K562 (cell line): Measurements from ENCODE around the gene SIRPD. TPM values are rescaled to one million over a fixed set of nuclear protein-coding genes. Genes with fewer than 3 reads are reported as not detected.

Source experiments
- ASH1L ChIP-seq: fragments of 450-650 bp; IDR thresholded peaks from 2 replicates; pipeline ENCODE4 v1.6.1; 2018; ENCODE audit warnings: borderline replicate concordance, mild to moderate bottlenecking, low read depth; ENCODE audit not compliant: partially characterized antibody
- BRCA1 ChIP-seq, 2 experiments: fragments of 450-650 bp in 1 of 2; sonication (generic) in 1 of 2; formaldehyde crosslinking in 1 of 2; IDR thresholded peaks; 2 replicates each; pipeline versions ENCODE4 v1.5.0 to v1.6.1; 2017 to 2020; ENCODE audit warnings: mild to moderate bottlenecking in 1 of 2, missing genetic modification reagents in 1 of 2
- CBFB ChIP-seq: sonication (generic); formaldehyde crosslinking; IDR thresholded peaks from 2 replicates; pipeline ENCODE4 v1.4.0; 2020; ENCODE audit warnings: mild to moderate bottlenecking, missing genetic modification reagents
- ELF1 ChIP-seq: fragments of 200-800 bp; sonication (Bioruptor generic); IDR thresholded peaks from 2 replicates; pipeline ENCODE4 v1.6.1; 2016; ENCODE audit warnings: missing genetic modification characterization, missing compliant biosample characterization
- EP400 ChIP-seq: fragments of 450-650 bp; IDR thresholded peaks from 2 replicates; pipeline ENCODE4 v1.6.1; 2017; ENCODE audit warnings: antibody characterized with exemption, mild to moderate bottlenecking, moderate library complexity
- GABPA ChIP-seq: fragments of 200-800 bp; sonication (Bioruptor generic); conservative IDR thresholded peaks from 2 replicates; pipeline ENCODE4 v1.6.1; 2016; ENCODE audit warnings: low read depth, missing genetic modification characterization, missing compliant biosample characterization
- GATAD2A ChIP-seq: fragments of 450-650 bp; IDR thresholded peaks from 2 replicates; pipeline ENCODE4 v1.6.1; 2017
- KAT2B ChIP-seq: IDR thresholded peaks from one replicate; pipeline ENCODE4 v1.6.1; 2012; ENCODE audit warnings: low read depth, mild to moderate bottlenecking, control low read depth, inconsistent platforms, low read length, moderate library complexity
- MTA1 ChIP-seq: fragments of 450-650 bp; IDR thresholded peaks from 2 replicates; pipeline ENCODE4 v1.6.1; 2017; ENCODE audit warnings: borderline replicate concordance
- NCOA1 ChIP-seq: fragments of 450-650 bp; IDR thresholded peaks from 2 replicates; pipeline ENCODE4 v1.6.1; 2016; ENCODE audit warnings: low read depth
- PCBP2 ChIP-seq: fragments of 200-400 bp; formaldehyde crosslinking; IDR thresholded peaks from 2 replicates; pipeline ENCODE4 v1.6.1; 2018; ENCODE audit warnings: low read length, low read depth, mild to moderate bottlenecking, moderate library complexity; ENCODE audit not compliant: poor library complexity, severe bottlenecking
- PTTG1 ChIP-seq: fragments of 450-650 bp; IDR thresholded peaks from 2 replicates; pipeline ENCODE4 v1.6.1; 2016; ENCODE audit warnings: low read depth, mild to moderate bottlenecking, missing genetic modification characterization, missing compliant biosample characterization
- SRSF7 ChIP-seq: fragments of 200-400 bp; formaldehyde crosslinking; optimal IDR thresholded peaks from 2 replicates; pipeline ENCODE3; 2017; ENCODE audit warnings: mild to moderate bottlenecking, low read depth, low read length
- TCF7L2 ChIP-seq: fragments of 150-350 bp; IDR thresholded peaks from 2 replicates; pipeline ENCODE4 v1.6.1; 2016; ENCODE audit warnings: low read depth, mild to moderate bottlenecking, low read length, moderate library complexity
- YY1 ChIP-seq, 3 experiments: IDR thresholded peaks; 2 replicates each; pipeline ENCODE4 v1.6.1; 2011; ENCODE audit warnings: low read length in 2 of 3, mild to moderate bottlenecking in 2 of 3, moderate library complexity in 2 of 3, borderline replicate concordance in 1 of 3, control low read depth in 1 of 3, low read depth in 1 of 3; ENCODE audit not compliant: insufficient read depth in 3 of 3, insufficient replicate concordance in 2 of 3, control insufficient read depth in 1 of 3, insufficient read length in 1 of 3; ENCODE audit errors: extremely low read depth in 1 of 3
- ZBTB40 ChIP-seq, 2 experiments: fragments of 450-650 bp in 1 of 2; sonication (generic) in 1 of 2; formaldehyde crosslinking in 1 of 2; IDR thresholded peaks; 2 replicates each; pipeline versions ENCODE4 v1.7.1 to v1.9.0; 2016 to 2022; ENCODE audit warnings: inconsistent platforms in 1 of 2, mild to moderate bottlenecking in 1 of 2, missing genetic modification reagents in 1 of 2
- polyA plus RNA-seq, 8 experiments: library from polyadenylated mRNA; depleted of rRNA in 4 of 8; stranded (reverse) in 5 of 8; unstranded in 3 of 8; fragments of >200 nt; fragmentation: Nextera tagmentation in 2 of 8; fragmentation: Illumina TruSeq in 1 of 8; extraction: Ambion mirVana in 2 of 8; extraction: Trizol in 1 of 8; gene quantifications; 2 replicates each; pipeline versions ENCODE4 v1.2.1 to v1.2.3, GENCODE V29; 2011 to 2014; ENCODE audit warnings: inconsistent platforms in 1 of 8, missing spikeins in 1 of 8
- total RNA-seq, 7 experiments: library from RNA; depleted of rRNA in 6 of 7; stranded (reverse); fragments of >200 nt in 6 of 7; fragmentation: Illumina TruSeq in 2 of 7; extraction: Trizol in 2 of 7; gene quantifications; 2 replicates each; pipeline versions ENCODE4 v1.2.1 to v1.2.3, GENCODE V29; 2011 to 2021; ENCODE audit warnings: low replicate concordance in 1 of 7

The SIRPD gene
- total and polyA plus RNA-seq, 9 of the 15 experiments (the other 6 are each of a cell fraction or from before 2014, with no cell fraction given) = not detected

DNA sequence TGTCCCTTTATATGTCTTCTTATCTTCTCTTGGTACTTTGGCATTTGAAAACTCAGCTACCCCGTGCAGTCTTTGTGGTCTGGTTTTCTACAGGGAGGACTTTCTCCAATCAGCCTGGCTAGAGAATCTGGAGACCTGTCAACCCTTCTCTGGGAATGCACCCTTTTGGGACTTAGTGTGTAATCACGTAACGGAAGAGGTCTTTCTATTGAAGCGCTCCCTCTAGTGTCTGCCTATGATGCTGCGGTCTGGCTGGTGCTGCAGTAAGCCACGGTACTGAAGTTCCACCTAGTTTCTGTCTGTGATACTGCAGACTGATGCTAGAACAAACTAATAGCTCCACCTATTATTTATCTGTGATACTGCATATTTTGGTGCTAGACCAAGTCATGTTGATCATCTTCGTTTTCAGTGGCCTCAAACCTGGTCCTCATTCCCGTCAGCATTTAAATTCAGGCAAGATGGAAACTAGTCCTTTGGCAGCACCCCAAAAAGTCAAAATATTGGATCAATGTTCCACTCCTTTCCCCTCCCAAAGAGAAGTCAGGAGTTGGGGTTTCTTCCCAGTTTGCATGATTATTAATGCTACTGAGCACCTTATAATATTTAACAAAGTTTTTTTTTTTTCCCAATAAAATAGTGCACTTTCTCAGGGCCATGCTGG, 53.8 kb downstream of the SIRPD start (continued):
- TF ChIP-seq ASH1L (no peak), ZBTB40 (IDR thresholded peaks at IDR 0.05) (no peak), ZBTB40 (CRISPR knock-in tag; IDR thresholded peaks at IDR 0.05) (no peak), YY1 (IDR thresholded peaks at IDR 0.05; ENCODE audit: borderline replicate concordance in 1 of 3, control insufficient read depth in 1 of 3, extremely low read depth in 1 of 3, insufficient read depth in 3 of 3, insufficient read length in 1 of 3, insufficient replicate concordance in 2 of 3, low read depth in 1 of 3, low read length in 2 of 3) (no peak), PTTG1 (no peak), KAT2B (no peak), GATAD2A (no peak), CBFB (CRISPR knock-in tag) (no peak), PCBP2 (no peak), ELF1 (no peak), EP400 (no peak), NCOA1 (no peak), TCF7L2 (no peak), BRCA1 (IDR thresholded peaks at IDR 0.05) (no peak), BRCA1 (CRISPR knock-in tag; IDR thresholded peaks at IDR 0.05) (no peak), SRSF7 (no peak), GABPA (0 out of 2 replicates have a peak, but pooled peaks have one; percentile 30), MTA1 (no peak)
